HG02973 (cell line): Measurements from ENCODE around the gene PRR12.

Source experiments
- ATAC-seq: cut with Tn5 transposase; IDR thresholded peaks from one replicate; pipeline ENCODE4 v1.9.1; 2021; ENCODE audit warnings: moderate library complexity; ENCODE audit not compliant: unreplicated experiment

The PRR12 gene

DNA sequence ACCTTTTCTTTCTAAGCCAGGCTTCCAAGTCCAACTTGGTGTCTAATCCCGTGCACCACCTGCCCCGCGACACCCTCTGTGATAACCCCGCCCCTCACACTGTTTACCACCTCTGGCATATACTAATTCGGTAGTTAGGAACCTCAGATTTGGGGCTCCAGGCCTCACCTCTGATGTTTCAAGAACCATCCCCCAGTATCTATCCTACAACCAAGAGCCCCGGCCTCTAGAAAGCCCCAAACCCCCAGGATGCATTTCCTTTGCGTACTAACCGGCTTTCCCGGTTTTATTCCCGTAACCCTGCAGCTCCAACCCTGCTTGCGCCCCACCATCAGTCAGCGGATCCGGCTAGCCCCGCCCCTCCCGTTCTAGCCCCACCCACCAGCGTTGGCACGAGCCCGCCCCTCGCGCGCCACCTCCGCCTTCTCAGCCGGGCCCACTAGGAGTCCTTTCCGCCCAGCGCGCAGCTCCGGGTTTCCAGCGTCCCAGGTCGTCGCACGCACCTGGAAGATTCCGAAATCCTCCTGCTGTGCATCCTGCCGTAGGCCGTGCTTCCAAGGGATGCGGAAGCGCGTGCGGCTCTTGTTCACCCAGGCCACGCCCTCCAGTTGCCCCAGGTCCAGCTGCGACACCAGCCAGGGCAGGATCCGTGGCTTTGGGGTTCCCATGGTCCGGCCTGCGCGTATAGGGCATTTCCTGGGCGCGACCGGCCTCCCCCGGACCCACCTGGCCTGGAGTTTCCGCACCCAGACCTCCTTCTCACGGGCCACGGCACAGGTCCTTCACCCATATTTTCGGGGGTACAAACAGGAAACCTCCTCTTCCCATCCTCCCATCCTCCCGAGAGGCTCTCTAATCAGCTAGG is 73.4 kb downstream of the PRR12 start:
- no peak for ATAC-seq

GRCh38 chr19:49665036-49665350 is 74.0 kb downstream of the PRR12 start:
- ATAC-seq, result no peak

GRCh38 chr19:49665351-49666119 is 74.6 kb downstream of the PRR12 start, which contains the start of the genes BCL2L12 and IRF3:
Gene BCL2L12, plus strand, starts transcription at chr19:49665933. Its CDS starts 760 bp downstream, at chr19:49666693.
Gene IRF3, minus strand, starts transcription at chr19:49665857. Its CDS starts 1,019 bp downstream, at chr19:49664838.
- peak; percentile 74 for ATAC-seq

GRCh38 chr19:49666120-49666444 is 75.1 kb downstream of the PRR12 start:
- ATAC-seq, result no peak

GRCh38 chr19:49667473-49667872 is 76.5 kb downstream of the PRR12 start:
- no peak for ATAC-seq

DNA sequence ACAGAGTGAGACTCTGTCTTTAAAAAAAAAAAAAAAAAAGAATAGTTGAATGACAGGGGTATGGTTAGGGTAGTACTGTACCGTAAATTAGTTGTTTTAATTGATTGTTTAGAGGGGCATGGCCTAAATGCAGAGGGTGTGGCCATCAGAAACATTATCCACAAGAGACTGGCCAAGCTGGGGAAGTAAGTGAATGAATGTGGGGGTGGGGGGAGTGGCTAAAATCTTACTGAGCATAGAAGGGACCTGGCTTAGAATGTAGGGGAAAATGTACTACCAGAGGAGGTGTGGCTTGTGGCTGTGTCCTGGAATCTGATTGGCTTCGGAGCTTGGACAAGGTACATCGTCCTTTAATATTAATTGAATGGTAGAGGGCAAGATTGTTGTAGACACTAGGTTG is 78.5 kb downstream of the PRR12 start:
- no peak for ATAC-seq

DNA sequence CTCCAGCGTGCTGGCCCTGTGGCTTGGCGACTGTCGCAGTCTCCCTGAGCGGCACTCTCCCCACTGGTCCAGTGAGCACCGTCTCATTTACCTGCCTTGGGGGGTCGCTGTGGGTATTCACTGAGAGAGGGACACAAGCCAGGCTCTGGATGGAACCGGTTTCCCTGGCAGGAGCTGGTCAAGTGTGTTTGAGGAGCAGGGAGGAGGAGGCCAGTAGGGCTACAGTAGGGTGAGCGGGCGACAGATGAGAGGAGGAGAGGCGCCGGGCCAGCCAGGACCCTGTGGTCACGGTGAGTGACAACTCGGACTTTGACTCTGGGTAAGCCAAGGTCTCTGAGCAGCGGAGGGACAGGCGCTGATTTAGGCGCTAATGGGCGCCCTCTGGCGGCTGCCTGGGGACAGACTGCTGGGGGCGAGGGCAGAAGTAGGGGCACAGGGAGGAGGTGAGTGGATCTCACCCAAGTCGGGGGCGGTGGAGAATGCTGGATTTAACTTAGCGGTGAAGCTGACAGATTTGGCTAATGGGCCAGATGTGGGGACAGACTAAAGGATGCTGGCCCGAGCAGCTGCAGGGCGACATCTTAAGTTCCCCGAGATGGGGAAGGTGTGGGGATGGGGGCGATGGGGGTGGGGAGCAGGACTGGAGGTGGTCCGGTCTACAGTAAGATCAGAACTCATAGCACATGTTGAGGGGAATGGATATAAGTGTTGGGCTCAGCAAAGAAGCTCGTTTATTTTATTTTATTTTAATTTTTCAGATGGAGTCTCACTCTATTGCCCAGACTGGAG is 81.3 kb downstream of the PRR12 start:
- ATAC-seq, result no peak
